H54 (cell line): ENCODE measurements around the gene OPALIN.

Experiments
- DNase-seq: peaks from one replicate; pipeline ENCODE4 v3.0.0; 2011; ENCODE audit warnings: low spot score, mixed read lengths; ENCODE audit not compliant: insufficient read length
- FAIRE-seq: peaks from 3 replicates; lab custom pipeline; 2011; peaks lifted over from hg19 to GRCh38; lab: Jason Lieb, UNC
- POLR2A ChIP-seq: IDR thresholded peaks from 2 replicates; pipeline ENCODE4 v1.6.1; 2011; ENCODE audit warnings: low read depth, mild to moderate bottlenecking, low read length

OPALIN gene

GRCh38 chr10:96358851-96359540 lies at the start of gene OPALIN:
Gene OPALIN (minus strand): TSS chr10:96359002. CDS start chr10:96358896, 106 bp downstream.
- DNase-seq (no peak), FAIRE-seq (no peak)
- TF ChIP-seq POLR2A = no peak

- FAIRE-seq (no peak), DNase-seq (no peak)
- no peak for TF ChIP-seq POLR2A
These were observed 49.4 kb upstream of the OPALIN start for GRCh38 chr10:96408201-96408600.

GRCh38 chr10:96407560-96408069 lies 48.8 kb upstream of the OPALIN start:
- DNase-seq = no peak
- FAIRE-seq = no peak

GRCh38 chr10:96406091-96406490 lies 47.3 kb upstream of the OPALIN start:
- DNase-seq (no peak), FAIRE-seq (no peak)
- no peak for TF ChIP-seq POLR2A

More at GRCh38 chr10:96407560-96408069, 48.8 kb upstream of the OPALIN start:
- no peak for TF ChIP-seq POLR2A

- no peak for TF ChIP-seq POLR2A
- DNase-seq = no peak
- FAIRE-seq = no peak
These were observed 43.9 kb upstream of the OPALIN start for GRCh38 chr10:96402417-96403305.

GRCh38 chr10:96401036-96401435 lies 42.2 kb upstream of the OPALIN start:
- FAIRE-seq (no peak), DNase-seq (no peak)
- TF ChIP-seq POLR2A = no peak

GRCh38 chr10:96400465-96400864 lies 41.7 kb upstream of the OPALIN start:
- DNase-seq = no peak
- TF ChIP-seq POLR2A = no peak
- no peak for FAIRE-seq

GRCh38 chr10:96397902-96398301 lies 39.1 kb upstream of the OPALIN start:
- no peak for DNase-seq
- FAIRE-seq = no peak
- TF ChIP-seq POLR2A = no peak

GRCh38 chr10:96395931-96396877 lies 37.4 kb upstream of the OPALIN start:
- no peak for FAIRE-seq
- TF ChIP-seq POLR2A = no peak
- peak; percentile 80 for DNase-seq

- DNase-seq = no peak
- no peak for TF ChIP-seq POLR2A
- no peak for FAIRE-seq
These were observed 31.7 kb upstream of the OPALIN start for GRCh38 chr10:96390460-96390864.

- no peak for TF ChIP-seq POLR2A
- no peak for FAIRE-seq
- no peak for DNase-seq
These were observed 31.0 kb upstream of the OPALIN start for GRCh38 chr10:96389785-96390184.

- FAIRE-seq = no peak
- DNase-seq = no peak
- no peak for TF ChIP-seq POLR2A
These were observed 28.8 kb upstream of the OPALIN start for GRCh38 chr10:96387601-96388000.

- TF ChIP-seq POLR2A = no peak
- FAIRE-seq = no peak
- no peak for DNase-seq
These were observed 28.4 kb upstream of the OPALIN start for GRCh38 chr10:96387161-96387560.
